GM18867 (cell line): ENCODE data around the gene MUC2.

ENCODE experiments used
- ATAC-seq: cut with Tn5 transposase; IDR thresholded peaks from one replicate; pipeline ENCODE4 v1.9.1; 2021; ENCODE audit warnings: mild to moderate bottlenecking, moderate library complexity; ENCODE audit not compliant: unreplicated experiment

The MUC2 gene

GRCh38 chr11:1074244-1075221, at the start of gene MUC2:
MUC2 (plus strand) TSS chr11:1074874.
- ATAC-seq, result no peak

GRCh38 chr11:1025410-1026162, 49.1 kb upstream of the MUC2 start:
- ATAC-seq, result no peak

- ATAC-seq, result no peak
Measured at GRCh38 chr11:1026163-1026450, 48.6 kb upstream of the MUC2 start.

- no peak for ATAC-seq
Measured at GRCh38 chr11:1026641-1027482, 47.8 kb upstream of the MUC2 start.

GRCh38 chr11:1027483-1028290, 47.0 kb upstream of the MUC2 start:
- ATAC-seq, result no peak

- no peak for ATAC-seq
Measured at GRCh38 chr11:1028291-1028540, 46.5 kb upstream of the MUC2 start.

GRCh38 chr11:1028616-1029015, 46.1 kb upstream of the MUC2 start:
- ATAC-seq, result no peak

- no peak for ATAC-seq
Measured at GRCh38 chr11:1029051-1029450, 45.6 kb upstream of the MUC2 start.

- no peak for ATAC-seq
Measured at GRCh38 chr11:1029654-1030053, 45.0 kb upstream of the MUC2 start.

GRCh38 chr11:1030086-1030485, 44.6 kb upstream of the MUC2 start:
- ATAC-seq, result no peak

- ATAC-seq, result no peak
Measured at GRCh38 chr11:1030556-1030955, 44.1 kb upstream of the MUC2 start.

GRCh38 chr11:1031121-1031899, 43.4 kb upstream of the MUC2 start:
- no peak for ATAC-seq

- ATAC-seq, result no peak
Measured at GRCh38 chr11:1032310-1032891, 42.3 kb upstream of the MUC2 start.

- no peak for ATAC-seq
Measured at GRCh38 chr11:1033016-1033798, 41.5 kb upstream of the MUC2 start.

GRCh38 chr11:1034001-1034400, 40.7 kb upstream of the MUC2 start:
- ATAC-seq, result no peak

GRCh38 chr11:1034456-1035295, 40.0 kb upstream of the MUC2 start:
- ATAC-seq, result no peak

GRCh38 chr11:1035577-1036283, 38.9 kb upstream of the MUC2 start:
- no peak for ATAC-seq
